K562 (cell line): ENCODE measurements around the gene MED16. TPM values are rescaled to one million over a fixed set of nuclear protein-coding genes. Genes with fewer than 3 reads are reported as not detected.
A peak's percentile ranks its signal among the peaks of the same experiment; 100 is the strongest.

Source experiments
- ATAC-seq: fragments of 200-7000 bp; cut with Tn5 transposase; 3 replicates; pipeline ENCODE4 v1.9.1; 2020; ENCODE audit warnings: moderate library complexity
- BruUV-seq: library from RNA; stranded (reverse); fragments of 400-500 nt; replicated peaks from 2 replicates; lab custom pipeline; 2021; lab: Mats Ljungman, UMichigan
- CTCF ChIA-PET: fragments of 300-600 bp; formaldehyde crosslinking; extraction: SDS; loops from one replicate; lab custom pipeline; 2021; ENCODE audit warnings: low intra/inter-chr PET ratio; lab: Yijun Ruan, JAX
- POLR2A ChIA-PET: fragments of 300-600, 350-650 bp; sonication (Branson Sonifier 250); formaldehyde crosslinking; extraction: SDS; loops from one replicate; lab custom pipeline; 2021; ENCODE audit warnings: antibody characterized with exemption, inconsistent platforms; lab: Yijun Ruan, JAX
- DNase-seq, 4 experiments: peaks; one replicate each; pipeline versions ENCODE4 v3.0.0 to v3.0.0-alpha.2; 2011 to 2018; ENCODE audit warnings: low spot score in 3 of 4, mixed read lengths in 3 of 4; ENCODE audit errors: extremely low read depth in 1 of 4
- FAIRE-seq: peaks from 2 replicates; lab custom pipeline; 2011; peaks lifted over from hg19 to GRCh38; lab: Jason Lieb, UNC
- H2AFZ ChIP-seq: 2 replicates; pipeline ENCODE4 v1.6.0; 2011; ENCODE audit warnings: low read depth, low read length, control low read depth, inconsistent platforms
- H3K27ac ChIP-seq: fragments of 200-600 bp; 3 replicates; pipeline ENCODE4 v1.8.0; 2011; ENCODE audit warnings: low read depth, mild to moderate bottlenecking, control low read depth, inconsistent platforms, low read length, moderate library complexity, mixed read lengths; ENCODE audit errors: extremely low read depth
- H3K27me3 ChIP-seq, 2 experiments: fragments of 300-600 bp in 1 of 2; 2 replicates in 1 of 2; 3 replicates in 1 of 2; pipeline versions ENCODE4 v1.6.0 to v1.8.0; 2011; ENCODE audit warnings: inconsistent platforms in 2 of 2, low read length in 2 of 2, mild to moderate bottlenecking in 1 of 2, mixed read lengths in 1 of 2, moderate library complexity in 1 of 2; ENCODE audit not compliant: control insufficient read depth in 2 of 2, insufficient read depth in 2 of 2
- H3K36me3 ChIP-seq: fragments of 300-600 bp; 3 replicates; pipeline ENCODE4 v1.8.0; 2011; ENCODE audit warnings: mild to moderate bottlenecking, low read length, inconsistent platforms; ENCODE audit not compliant: control insufficient read depth, insufficient read depth
- H3K4me1 ChIP-seq, 2 experiments: fragments of 200-600 bp in 1 of 2; replicated peaks in 1 of 2; 2 replicates in 1 of 2; 3 replicates in 1 of 2; pipeline versions ENCODE4 v1.5.1 to v1.8.0; 2011; ENCODE audit warnings: inconsistent platforms in 2 of 2, low read length in 2 of 2, mild to moderate bottlenecking in 1 of 2, mixed read lengths in 1 of 2, moderate library complexity in 1 of 2; ENCODE audit not compliant: control insufficient read depth in 2 of 2, insufficient read depth in 2 of 2
- H3K4me2 ChIP-seq: 2 replicates; pipeline ENCODE4 v1.6.1; 2011; ENCODE audit warnings: low read length, control low read depth, inconsistent platforms, mixed read lengths; ENCODE audit not compliant: insufficient read depth
- H3K4me3 ChIP-seq: fragments of 200-600 bp; sonication (generic), shearing (Covaris generic); 2 replicates; pipeline ENCODE4 v1.5.1; 2016; ENCODE audit warnings: control low read depth, inconsistent platforms
- H3K79me2 ChIP-seq: fragments of 200-600 bp; 3 replicates; pipeline ENCODE4 v1.8.0; 2011; ENCODE audit warnings: low read length, inconsistent platforms; ENCODE audit not compliant: control insufficient read depth, insufficient read depth
- H3K9ac ChIP-seq, 2 experiments: 2 replicates each; pipeline versions ENCODE4 v1.6.0 to v1.6.1; 2011; ENCODE audit warnings: low read depth in 2 of 2, low read length in 2 of 2, control low read depth in 1 of 2, inconsistent platforms in 1 of 2, mild to moderate bottlenecking in 1 of 2, mixed read lengths in 1 of 2; ENCODE audit not compliant: insufficient read depth in 1 of 2
- H3K9me1 ChIP-seq: one replicate; pipeline ENCODE4 v1.6.0; 2011; ENCODE audit warnings: inconsistent platforms, mild to moderate bottlenecking, low read length, moderate library complexity; ENCODE audit not compliant: control insufficient read depth, insufficient read depth
- H3K9me3 ChIP-seq: replicated peaks from 2 replicates; pipeline ENCODE4 v1.5.1; 2011; ENCODE audit warnings: low read depth, low read length, inconsistent platforms; ENCODE audit not compliant: control insufficient read depth, insufficient read depth
- H4K20me1 ChIP-seq: replicated peaks from 2 replicates; pipeline ENCODE4 v1.6.1; 2011; ENCODE audit warnings: low read length, inconsistent platforms, mixed read lengths; ENCODE audit not compliant: control insufficient read depth, insufficient read depth
- BCOR ChIP-seq: fragments of 450-650 bp; IDR thresholded peaks from 2 replicates; pipeline ENCODE4 v1.6.1; 2016
- GABPB1 ChIP-seq: sonication (generic); formaldehyde crosslinking; IDR thresholded peaks from 2 replicates; pipeline ENCODE4 v1.8.0; 2022; ENCODE audit warnings: mild to moderate bottlenecking, missing genetic modification reagents
- ZNF121 ChIP-seq: sonication (generic); formaldehyde crosslinking; conservative IDR thresholded peaks from 2 replicates; pipeline ENCODE4 v1.8.0; 2022; ENCODE audit warnings: missing genetic modification reagents
- whole genome bisulfite sequencing: fragments of 100-300 bp; shearing (Covaris generic); methylation state at CpG from one replicate; pipeline ENCODE4 v1.1.6; 2016; ENCODE audit warnings: low coverage, mixed read lengths; ENCODE audit not compliant: insufficient coverage; ENCODE audit errors: missing lambda C conversion rate; 5-methylcytosine and 5-hydroxymethylcytosine counted together
- in situ Hi-C: fragments of 300-500 bp; cut with MboI; formaldehyde crosslinking; loops from 4 replicates; pipeline ENCODE4 v1.15.0; 2018; ENCODE audit warnings: inconsistent platforms, mixed read lengths
- intact Hi-C: fragments of 100-400 bp; cut with micrococcal nuclease; formaldehyde crosslinking; loops from 2 replicates; pipeline ENCODE4 v1.14.2; 2022
- polyA plus RNA-seq, 8 experiments: library from polyadenylated mRNA; depleted of rRNA in 4 of 8; stranded (reverse) in 5 of 8; unstranded in 3 of 8; fragments of >200 nt; fragmentation: Nextera tagmentation in 2 of 8; fragmentation: Illumina TruSeq in 1 of 8; extraction: Ambion mirVana in 2 of 8; extraction: Trizol in 1 of 8; gene quantifications; 2 replicates each; pipeline versions ENCODE4 v1.2.1 to v1.2.3, GENCODE V29; 2011 to 2014; ENCODE audit warnings: inconsistent platforms in 1 of 8, missing spikeins in 1 of 8
- total RNA-seq, 7 experiments: library from RNA; depleted of rRNA in 6 of 7; stranded (reverse); fragments of >200 nt in 6 of 7; fragmentation: Illumina TruSeq in 2 of 7; extraction: Trizol in 2 of 7; gene quantifications; 2 replicates each; pipeline versions ENCODE4 v1.2.1 to v1.2.3, GENCODE V29; 2011 to 2021; ENCODE audit warnings: low replicate concordance in 1 of 7
- TF ChIP-seq, protein P1 (sequence below): sonication (generic); formaldehyde crosslinking; IDR thresholded peaks from 2 replicates; pipeline ENCODE4 v1.4.0; 2020; ENCODE audit warnings: mild to moderate bottlenecking, missing genetic modification reagents

The MED16 gene
- total and polyA plus RNA-seq, 9 of the 15 experiments (the other 6 are each of a cell fraction or from before 2014, with no cell fraction given): 0.89 to 59.9 (median 8.6) TPM

DNA sequence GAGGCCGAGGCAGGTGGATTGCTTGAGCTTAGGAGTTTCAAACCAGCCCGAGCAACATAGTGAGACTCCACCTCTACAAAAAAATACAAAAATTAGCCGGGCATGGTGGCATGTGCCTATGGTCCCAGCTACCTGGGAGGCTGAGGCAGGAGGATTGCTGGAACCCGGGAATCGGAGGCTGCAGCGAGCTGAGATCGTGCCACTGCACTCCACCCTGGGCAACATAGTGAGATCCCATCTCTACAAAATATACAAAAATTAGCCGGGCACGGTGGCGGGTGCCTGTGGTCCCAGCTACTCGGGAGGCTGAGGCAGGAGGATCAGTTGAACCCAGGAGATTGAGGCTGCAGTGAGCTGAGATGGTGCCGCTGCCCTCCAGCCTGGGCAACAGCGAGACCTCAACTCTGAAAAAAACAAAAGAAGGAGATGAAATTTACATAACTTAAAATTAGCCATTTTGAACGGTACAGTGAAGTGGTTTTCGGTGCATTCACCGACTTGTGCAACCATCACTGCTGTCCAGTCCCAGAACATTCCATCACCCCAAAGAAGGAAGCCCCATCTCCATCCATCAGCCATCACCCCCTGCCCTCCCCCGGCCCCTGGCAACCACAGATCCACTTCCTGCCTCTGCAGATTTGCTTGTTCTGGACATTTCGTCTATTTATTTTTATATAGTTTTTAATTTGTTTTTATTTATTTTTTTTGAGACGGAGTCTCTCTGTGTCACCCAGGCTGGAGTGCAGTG, 66.9 kb downstream of the MED16 start:
- CTCF ChIA-PET: no interaction called here
- no peak for DNase-seq
- no peak overlapping the region for H3K4me3 ChIP-seq
- no peaks in the 10 kb centered on the region for H3K27me3 ChIP-seq
- no peaks in the 10 kb centered on the region for H4K20me1 ChIP-seq
- no peak overlapping the region for H3K9ac ChIP-seq
- FAIRE-seq: no peak
- H3K36me3 ChIP-seq: no peaks in the 10 kb centered on the region
- H3K9me1 ChIP-seq: no peaks in the 10 kb centered on the region
- in situ Hi-C loops (no loop called here), intact Hi-C loops (no loop called here)
- H2AFZ ChIP-seq: no peak overlapping the region
- no peaks in the 10 kb centered on the region for H3K9me3 ChIP-seq
- H3K79me2 ChIP-seq: peaks cover 14% of the 10 kb centered on the region; the same call in 2 of the 3 replicates
- TF ChIP-seq GABPB1 (CRISPR knock-in tag) (no peak), BCOR (peak; percentile 42; the same call in 1 of the 2 replicates), ZNF121 (CRISPR knock-in tag) (peak; percentile 96)
- TF ChIP-seq, protein P1, sequence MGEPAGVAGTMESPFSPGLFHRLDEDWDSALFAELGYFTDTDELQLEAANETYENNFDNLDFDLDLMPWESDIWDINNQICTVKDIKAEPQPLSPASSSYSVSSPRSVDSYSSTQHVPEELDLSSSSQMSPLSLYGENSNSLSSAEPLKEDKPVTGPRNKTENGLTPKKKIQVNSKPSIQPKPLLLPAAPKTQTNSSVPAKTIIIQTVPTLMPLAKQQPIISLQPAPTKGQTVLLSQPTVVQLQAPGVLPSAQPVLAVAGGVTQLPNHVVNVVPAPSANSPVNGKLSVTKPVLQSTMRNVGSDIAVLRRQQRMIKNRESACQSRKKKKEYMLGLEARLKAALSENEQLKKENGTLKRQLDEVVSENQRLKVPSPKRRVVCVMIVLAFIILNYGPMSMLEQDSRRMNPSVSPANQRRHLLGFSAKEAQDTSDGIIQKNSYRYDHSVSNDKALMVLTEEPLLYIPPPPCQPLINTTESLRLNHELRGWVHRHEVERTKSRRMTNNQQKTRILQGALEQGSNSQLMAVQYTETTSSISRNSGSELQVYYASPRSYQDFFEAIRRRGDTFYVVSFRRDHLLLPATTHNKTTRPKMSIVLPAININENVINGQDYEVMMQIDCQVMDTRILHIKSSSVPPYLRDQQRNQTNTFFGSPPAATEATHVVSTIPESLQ (CRISPR knock-in tag): no peak
- peaks cover 15 to 70% of the 10 kb centered on the region in 2 experiments for H3K4me1 ChIP-seq
- 79% methylated on average over 18 of the region's 19 CpGs for WGBS
- no peak for ATAC-seq
- H3K27ac ChIP-seq: no peak overlapping the region
- no peak overlapping the region for H3K4me2 ChIP-seq
- BruUV-seq: no TSS peak
- POLR2A ChIA-PET: interaction anchor here (0.7 to 1.1 kb wide), 4 partner anchors 15 to 56 kb away, joined by 3 to 4 read pairs (median 4); partner anchors contain the start of gene PRTN3
